Endothelial cell of umbilical vein (primary cell): ENCODE results near the gene RMC1. TPM values are rescaled to one million over a fixed set of nuclear protein-coding genes. Genes with fewer than 3 reads are reported as not detected.
A peak's percentile ranks its signal among the peaks of the same experiment; 100 is the strongest.

Source experiments
- BruUV-seq: library from RNA; stranded (reverse); fragments of 400-500 nt; replicated peaks from 2 replicates; lab custom pipeline; 2021; lab: Mats Ljungman, UMichigan
- CTCF ChIA-PET: fragments of 300-600, 350-600 bp; sonication (Branson Sonifier 250); formaldehyde crosslinking; loops from one replicate; lab custom pipeline; 2021; ENCODE audit warnings: antibody characterized with exemption, inconsistent platforms; lab: Charles Lee
- POLR2A ChIA-PET: fragments of 300-600, 350-600 bp; sonication (Branson Sonifier 250); formaldehyde crosslinking; loops from one replicate; lab custom pipeline; 2021; ENCODE audit warnings: antibody characterized with exemption, inconsistent platforms; lab: Charles Lee
- DNase-seq: peaks from one replicate; pipeline ENCODE4 v3.0.0-alpha.2; 2011; ENCODE audit warnings: low read depth, low spot score
- FAIRE-seq: peaks from 2 replicates; lab custom pipeline; 2011; peaks lifted over from hg19 to GRCh38; lab: Jason Lieb, UNC
- H2AFZ ChIP-seq: 2 replicates; pipeline ENCODE4 v1.6.0; 2012; ENCODE audit warnings: low read depth, low read length, control low read depth, inconsistent platforms
- H3K27ac ChIP-seq: 2 replicates; pipeline ENCODE4 v1.5.1; 2011; ENCODE audit warnings: low read depth, mild to moderate bottlenecking, control low read depth, low read length, moderate library complexity; ENCODE audit not compliant: insufficient read depth
- H3K27me3 ChIP-seq, 2 experiments: 2 replicates each; pipeline versions ENCODE4 v1.6.0 to v1.6.1; 2011; ENCODE audit warnings: low read length in 2 of 2, mixed read lengths in 1 of 2; ENCODE audit not compliant: control insufficient read depth in 2 of 2, insufficient read depth in 2 of 2
- H3K36me3 ChIP-seq, 2 experiments: 2 replicates in 1 of 2; 3 replicates in 1 of 2; pipeline ENCODE4 v1.5.1; 2011; ENCODE audit warnings: low read length in 2 of 2, mild to moderate bottlenecking in 1 of 2, moderate library complexity in 1 of 2; ENCODE audit not compliant: control insufficient read depth in 2 of 2, insufficient read depth in 2 of 2; ENCODE audit errors: extremely low read depth in 1 of 2
- H3K4me1 ChIP-seq: 3 replicates; pipeline ENCODE4 v1.5.1; 2011; ENCODE audit warnings: mild to moderate bottlenecking, low read length; ENCODE audit not compliant: control insufficient read depth, insufficient read depth; ENCODE audit errors: extremely low read depth
- H3K4me2 ChIP-seq: 2 replicates; pipeline ENCODE4 v1.6.1; 2011; ENCODE audit warnings: low read length, control low read depth, mixed read lengths; ENCODE audit not compliant: insufficient read depth
- H3K4me3 ChIP-seq, 3 experiments: fragments of 200-600 bp in 1 of 3; sonication (generic), shearing (Covaris generic) in 1 of 3; replicated peaks in 1 of 3; 2 replicates each; pipeline ENCODE4 v1.5.1; 2011 to 2016; ENCODE audit warnings: control low read depth in 3 of 3, low read length in 3 of 3, mild to moderate bottlenecking in 2 of 3, inconsistent platforms in 1 of 3, low read depth in 1 of 3, moderate library complexity in 1 of 3; ENCODE audit not compliant: insufficient read depth in 1 of 3
- H3K79me2 ChIP-seq: 2 replicates; pipeline ENCODE4 v1.6.0; 2012; ENCODE audit warnings: low read length, inconsistent platforms; ENCODE audit not compliant: control insufficient read depth, insufficient read depth
- H3K9ac ChIP-seq: replicated peaks from 2 replicates; pipeline ENCODE3; 2011; ENCODE audit warnings: low read length, control low read depth; ENCODE audit not compliant: insufficient read depth; ENCODE audit errors: extremely low read depth
- H3K9me1 ChIP-seq: replicated peaks from 3 replicates; pipeline ENCODE4 v1.6.0; 2011; ENCODE audit warnings: mild to moderate bottlenecking, low read length; ENCODE audit not compliant: control insufficient read depth, insufficient read depth; ENCODE audit errors: extremely low read depth
- H3K9me3 ChIP-seq: replicated peaks from 2 replicates; pipeline ENCODE4 v1.5.1; 2012; ENCODE audit warnings: low read length, inconsistent platforms; ENCODE audit not compliant: control insufficient read depth, insufficient read depth
- H4K20me1 ChIP-seq: replicated peaks from 2 replicates; pipeline ENCODE3; 2011; ENCODE audit warnings: mild to moderate bottlenecking, low read length; ENCODE audit not compliant: control insufficient read depth, insufficient read depth; ENCODE audit errors: extremely low read depth
- JUN ChIP-seq: IDR thresholded peaks from 2 replicates; pipeline ENCODE4 v1.6.1; 2011; ENCODE audit warnings: borderline replicate concordance, low read depth; ENCODE audit not compliant: insufficient read length, insufficient read depth
- MAX ChIP-seq: IDR thresholded peaks from 2 replicates; pipeline ENCODE4 v1.6.1; 2011; ENCODE audit not compliant: insufficient read depth, insufficient read length
- MYC ChIP-seq: IDR thresholded peaks from one replicate; pipeline ENCODE4 v1.6.1; 2011; ENCODE audit warnings: mild to moderate bottlenecking, low read depth, low read length
- POLR2A ChIP-seq: IDR thresholded peaks from 2 replicates; pipeline ENCODE4 v1.6.1; 2012; ENCODE audit warnings: low read depth, mild to moderate bottlenecking, control low read depth, low read length
- POLR2AphosphoS5 ChIP-seq: IDR thresholded peaks from 2 replicates; pipeline ENCODE4 v1.6.1; 2012; ENCODE audit warnings: low read depth, mild to moderate bottlenecking, control low read depth, low read length, moderate library complexity; ENCODE audit not compliant: insufficient read depth
- dilution Hi-C: fragments of 300-500 bp; cut with MboI; formaldehyde crosslinking; loops from one replicate; pipeline ENCODE4 v1.15.0; 2019; ENCODE audit warnings: low sequenced_read_pairs; ENCODE audit not compliant: extremely low pct_ligation_motif_present
- intact Hi-C: fragments of 100-400 bp; cut with micrococcal nuclease; formaldehyde crosslinking; loops from one replicate; pipeline ENCODE4 v1.10.0; 2022
- polyA plus RNA-seq, 4 experiments: library from polyadenylated mRNA; depleted of rRNA in 3 of 4; stranded (reverse) in 3 of 4; unstranded in 1 of 4; fragments of >200 nt; gene quantifications; 2 replicates each; pipeline versions ENCODE4 v1.2.1 to v1.2.3, GENCODE V29; 2011 to 2012; ENCODE audit warnings: missing spikeins in 1 of 4
- total RNA-seq: library from RNA; stranded (reverse); gene quantifications from 2 replicates; pipeline ENCODE4 v1.2.3, GENCODE V29; 2021
- TF ChIP-seq, protein P1 (sequence below), 2 donors: IDR thresholded peaks; 1 replicate in 1 of 2; 2 replicates in 1 of 2; pipeline ENCODE4 v1.5.1; 2011; ENCODE audit warnings: low read length in 2 of 2, mild to moderate bottlenecking in 2 of 2, moderate library complexity in 2 of 2, control low read depth in 1 of 2, inconsistent platforms in 1 of 2, low read depth in 1 of 2; ENCODE audit not compliant: insufficient read depth in 1 of 2; ENCODE audit errors: extremely low read depth in 1 of 2

Gene RMC1
- total and polyA plus RNA-seq, 2 donors (not counting 3 experiments of a cell fraction or from before 2014, with no cell fraction given) = 26.2 to 29.7 TPM

DNA sequence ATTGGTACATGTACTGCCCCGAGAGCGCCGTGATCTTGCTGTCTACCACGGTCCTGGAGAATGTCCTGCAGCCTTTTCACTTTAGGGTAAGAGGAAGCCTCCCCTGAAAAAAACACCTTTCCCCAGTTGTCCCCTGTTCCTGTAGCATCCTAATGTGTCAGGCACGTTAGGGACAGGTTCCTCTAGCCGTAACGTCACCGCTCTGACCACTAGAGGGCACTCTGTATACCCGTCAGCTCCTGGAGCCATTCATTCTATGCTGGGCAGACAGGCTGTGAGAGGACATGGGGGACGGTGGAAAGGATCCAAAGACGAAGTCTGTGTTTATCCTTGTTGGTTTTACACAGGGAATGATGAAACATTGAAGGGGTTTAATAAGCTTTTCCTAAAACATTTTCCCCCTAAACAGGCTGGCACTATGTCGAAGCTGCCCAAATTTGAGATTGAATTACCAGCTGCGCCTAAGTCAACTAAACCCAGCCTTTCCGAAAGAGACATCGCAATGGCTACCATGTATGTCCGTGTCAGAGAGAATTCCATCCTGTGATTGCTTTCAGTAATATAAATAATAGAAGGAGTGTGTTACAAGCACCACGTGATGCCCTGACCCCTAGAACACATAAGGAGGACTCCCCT is 12.7 kb downstream of the RMC1 start:
- Histone ChIP-seq H3K4me2 (no peak overlapping the region), H3K4me3 (no peak overlapping the region), H3K79me2 (no peaks in the 10 kb centered on the region), H2AFZ (no peak overlapping the region), H3K9me1 (no peaks in the 10 kb centered on the region), H3K9me3 (no peaks in the 10 kb centered on the region), H3K9ac (no peak overlapping the region), H3K27ac (no peak overlapping the region), H3K4me1 (peaks cover 11% of the 10 kb centered on the region), H3K36me3 (peaks cover 2 to 13% of the 10 kb centered on the region in 2 experiments), H3K27me3 (no peaks in the 10 kb centered on the region), H4K20me1 (no peaks in the 10 kb centered on the region)
- ChIA-PET POLR2A (no interaction called here), CTCF (interaction anchor here (0.7 to 3.0 kb wide), 23 partner anchors 8 to 402 kb away, joined by 3 to 35 read pairs (median 4); partner anchors contain the start of genes NPC1, RIOK3 and RMC1)
- peak; percentile 71 for DNase-seq
- FAIRE-seq = peak; percentile 92
- intact Hi-C loops = loop anchor here (1.0 to 10.0 kb wide), 5 partner anchors 71 to 601 kb away; no protein-coding TSS in a partner anchor
- no TSS peak for BruUV-seq
- dilution Hi-C loops = no loop called here
- TF ChIP-seq MYC (no peak), JUN (no peak), POLR2AphosphoS5 (no peak), POLR2A (no peak), MAX (no peak)
- TF ChIP-seq, protein P1, sequence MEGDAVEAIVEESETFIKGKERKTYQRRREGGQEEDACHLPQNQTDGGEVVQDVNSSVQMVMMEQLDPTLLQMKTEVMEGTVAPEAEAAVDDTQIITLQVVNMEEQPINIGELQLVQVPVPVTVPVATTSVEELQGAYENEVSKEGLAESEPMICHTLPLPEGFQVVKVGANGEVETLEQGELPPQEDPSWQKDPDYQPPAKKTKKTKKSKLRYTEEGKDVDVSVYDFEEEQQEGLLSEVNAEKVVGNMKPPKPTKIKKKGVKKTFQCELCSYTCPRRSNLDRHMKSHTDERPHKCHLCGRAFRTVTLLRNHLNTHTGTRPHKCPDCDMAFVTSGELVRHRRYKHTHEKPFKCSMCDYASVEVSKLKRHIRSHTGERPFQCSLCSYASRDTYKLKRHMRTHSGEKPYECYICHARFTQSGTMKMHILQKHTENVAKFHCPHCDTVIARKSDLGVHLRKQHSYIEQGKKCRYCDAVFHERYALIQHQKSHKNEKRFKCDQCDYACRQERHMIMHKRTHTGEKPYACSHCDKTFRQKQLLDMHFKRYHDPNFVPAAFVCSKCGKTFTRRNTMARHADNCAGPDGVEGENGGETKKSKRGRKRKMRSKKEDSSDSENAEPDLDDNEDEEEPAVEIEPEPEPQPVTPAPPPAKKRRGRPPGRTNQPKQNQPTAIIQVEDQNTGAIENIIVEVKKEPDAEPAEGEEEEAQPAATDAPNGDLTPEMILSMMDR (IDR thresholded peaks at IDR 0.05; ENCODE audit: extremely low read depth in 1 of 2, insufficient read depth in 1 of 2, low read depth in 1 of 2, low read length in 2 of 2) = peak; percentile 89 to 94
